ENCODE measurements around the gene TPRG1.

DNA sequence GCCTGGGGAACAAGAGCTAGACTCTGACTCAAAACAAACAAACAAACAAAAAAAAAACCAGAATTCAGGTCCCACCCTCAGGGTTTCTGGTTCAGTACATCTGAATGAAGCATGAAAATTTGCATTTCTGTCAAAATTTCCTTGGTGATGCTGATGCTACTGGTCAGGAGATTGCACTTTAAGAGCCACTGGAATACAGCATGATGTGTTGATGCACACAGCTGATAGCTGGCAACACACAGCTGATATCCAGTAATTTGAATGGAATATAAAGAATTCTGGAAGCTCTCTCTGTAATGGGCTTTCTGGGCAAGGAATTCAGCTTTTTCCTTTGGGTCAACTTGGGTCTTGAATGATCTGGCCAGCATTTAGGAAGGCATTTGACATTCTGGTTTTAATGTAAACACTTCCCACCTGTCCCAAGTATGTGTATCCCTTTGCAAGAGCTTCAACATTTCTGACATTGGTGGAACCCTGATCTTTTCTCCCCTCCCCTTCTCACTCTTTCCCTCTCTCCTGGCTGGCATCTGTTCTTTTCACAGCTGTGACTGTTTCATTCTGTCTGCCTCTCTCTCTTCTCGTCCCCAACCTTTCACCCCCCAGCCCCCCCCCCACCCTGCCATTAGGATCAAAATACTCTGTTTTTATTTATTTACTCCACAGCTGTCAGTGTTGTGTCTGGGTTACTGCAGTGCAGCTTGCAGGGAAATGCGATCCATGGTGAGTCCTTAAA is 189.5 kb downstream of the TPRG1 start:
- TF ChIP-seq POLR2AphosphoS5 (IDR thresholded peaks at IDR 0.05; ENCODE audit: low read depth, low read length), result no peak
- TF ChIP-seq PAX5 (IDR thresholded peaks at IDR 0.05; ENCODE audit: insufficient read depth, low read length, severe bottlenecking), result no peak
- no peak for TF ChIP-seq TAF1 (IDR thresholded peaks at IDR 0.05; ENCODE audit: low read depth, low read length)
- TF ChIP-seq POLR2A (IDR thresholded peaks at IDR 0.05; ENCODE audit: low read depth, low read length), result no peak
- no peak for TF ChIP-seq SPI1 (IDR thresholded peaks at IDR 0.05; ENCODE audit: low read depth, low read length)
- TF ChIP-seq POU2F2 (IDR thresholded peaks at IDR 0.05; ENCODE audit: low read depth, low read length), result no peak
